HEK293 (cell line): ENCODE data around the gene SSC4D.
A peak's percentile ranks its signal among the peaks of the same experiment; 100 is the strongest.

ENCODE experiments used
- CTCF ChIA-PET: fragments of 350-600 bp; formaldehyde crosslinking; extraction: SDS; loops from one replicate; lab custom pipeline; 2021; ENCODE audit warnings: antibody characterized with exemption; lab: Yijun Ruan, JAX
- POLR2A ChIA-PET: fragments of 300-600 bp; formaldehyde crosslinking; extraction: SDS; loops from one replicate; lab custom pipeline; 2020; ENCODE audit warnings: antibody characterized with exemption, inconsistent platforms; lab: Yijun Ruan, JAX
- H3K27ac ChIP-seq: fragments of 200-500 bp; sonication (Bioruptor generic); 2 replicates; pipeline ENCODE4 v1.5.1; 2014; ENCODE audit warnings: low read depth, low read length, control low read depth, inconsistent platforms; ENCODE audit errors: extremely low read depth
- H3K36me3 ChIP-seq, 2 experiments: fragments of 200-500 bp in 1 of 2; sonication (Bioruptor generic) in 1 of 2; 1 replicate in 1 of 2; 2 replicates in 1 of 2; pipeline ENCODE4 v1.5.1; 2014 to 2017; ENCODE audit warnings: inconsistent platforms in 2 of 2, low read length in 2 of 2; ENCODE audit not compliant: control insufficient read depth in 2 of 2, insufficient read depth in 1 of 2
- H3K4me1 ChIP-seq: fragments of 200-500 bp; sonication (Bioruptor generic); 2 replicates; pipeline ENCODE4 v1.5.1; 2014; ENCODE audit warnings: mild to moderate bottlenecking, low read length, inconsistent platforms; ENCODE audit not compliant: control insufficient read depth, insufficient read depth
- H3K4me3 ChIP-seq: 2 replicates; pipeline ENCODE4 v1.5.1; 2011; ENCODE audit warnings: low read depth, mild to moderate bottlenecking, control low read depth, low read length, moderate library complexity
- H3K9me3 ChIP-seq: fragments of 200-500 bp; sonication (Bioruptor generic); 2 replicates; pipeline ENCODE4 v1.5.1; 2014; ENCODE audit warnings: low read depth, low read length, inconsistent platforms; ENCODE audit not compliant: control insufficient read depth, insufficient read depth
- BCL11B ChIP-seq: fragments of 450-650 bp; formaldehyde crosslinking; IDR thresholded peaks from 2 replicates; pipeline ENCODE4 v1.5.1; 2016; ENCODE audit warnings: low read depth, missing biosample characterization, missing genetic modification characterization
- GLI4 ChIP-seq: fragments of 450-650 bp; formaldehyde crosslinking; IDR thresholded peaks from 2 replicates; pipeline ENCODE4 v1.5.1; 2016; ENCODE audit warnings: missing biosample characterization, missing genetic modification characterization
- GLIS1 ChIP-seq: fragments of 450-650 bp; formaldehyde crosslinking; IDR thresholded peaks from 2 replicates; pipeline ENCODE4 v1.5.1; 2016; ENCODE audit warnings: missing biosample characterization, missing genetic modification characterization
- KLF9 ChIP-seq: fragments of 450-650 bp; formaldehyde crosslinking; IDR thresholded peaks from 2 replicates; pipeline ENCODE4 v1.5.1; 2016; ENCODE audit warnings: missing biosample characterization, missing genetic modification characterization, low read depth
- OSR2 ChIP-seq: fragments of 450-650 bp; formaldehyde crosslinking; IDR thresholded peaks from 2 replicates; pipeline ENCODE4 v1.5.1; 2016; ENCODE audit warnings: missing biosample characterization, missing genetic modification characterization
- SCRT1 ChIP-seq: fragments of 450-650 bp; formaldehyde crosslinking; IDR thresholded peaks from 2 replicates; pipeline ENCODE4 v1.5.1; 2016; ENCODE audit warnings: missing biosample characterization, missing genetic modification characterization, borderline replicate concordance
- YY2 ChIP-seq: fragments of 450-650 bp; formaldehyde crosslinking; IDR thresholded peaks from 2 replicates; pipeline ENCODE4 v1.5.1; 2016; ENCODE audit warnings: missing biosample characterization, missing genetic modification characterization
- ZBTB17 ChIP-seq: fragments of 450-650 bp; formaldehyde crosslinking; IDR thresholded peaks from 2 replicates; pipeline ENCODE4 v1.5.1; 2016; ENCODE audit warnings: missing biosample characterization, missing genetic modification characterization
- ZBTB48 ChIP-seq: fragments of 450-650 bp; formaldehyde crosslinking; IDR thresholded peaks from 2 replicates; pipeline ENCODE4 v1.5.1; 2016; ENCODE audit warnings: missing biosample characterization, missing genetic modification characterization
- ZEB2 ChIP-seq: fragments of 450-650 bp; formaldehyde crosslinking; IDR thresholded peaks from 2 replicates; pipeline ENCODE4 v1.5.1; 2016; ENCODE audit warnings: missing biosample characterization, missing genetic modification characterization
- ZFHX2 ChIP-seq: fragments of 450-650 bp; formaldehyde crosslinking; conservative IDR thresholded peaks from 2 replicates; pipeline ENCODE4 v1.5.1; 2016; ENCODE audit warnings: missing biosample characterization, missing genetic modification characterization
- ZFP69B ChIP-seq: fragments of 450-650 bp; formaldehyde crosslinking; IDR thresholded peaks from 2 replicates; pipeline ENCODE4 v1.5.1; 2016; ENCODE audit warnings: missing biosample characterization, missing genetic modification characterization
- ZIC2 ChIP-seq: fragments of 450-650 bp; formaldehyde crosslinking; IDR thresholded peaks from 2 replicates; pipeline ENCODE4 v1.5.1; 2016; ENCODE audit warnings: missing biosample characterization, missing genetic modification characterization
- ZNF140 ChIP-seq: fragments of 450-650 bp; formaldehyde crosslinking; IDR thresholded peaks from 2 replicates; pipeline ENCODE4 v1.5.1; 2016; ENCODE audit warnings: missing biosample characterization, missing genetic modification characterization
- ZNF2 ChIP-seq: fragments of 450-650 bp; formaldehyde crosslinking; IDR thresholded peaks from 2 replicates; pipeline ENCODE4 v1.5.1; 2016; ENCODE audit warnings: missing biosample characterization, missing genetic modification characterization
- ZNF324 ChIP-seq: fragments of 450-650 bp; formaldehyde crosslinking; IDR thresholded peaks from 2 replicates; pipeline ENCODE4 v1.5.1; 2016; ENCODE audit warnings: missing biosample characterization, missing genetic modification characterization
- ZNF423 ChIP-seq: fragments of 450-650 bp; formaldehyde crosslinking; IDR thresholded peaks from 2 replicates; pipeline ENCODE4 v1.5.1; 2016; ENCODE audit warnings: missing biosample characterization, missing genetic modification characterization
- ZNF514 ChIP-seq: fragments of 450-650 bp; formaldehyde crosslinking; IDR thresholded peaks from 2 replicates; pipeline ENCODE4 v1.5.1; 2016; ENCODE audit warnings: missing biosample characterization, missing genetic modification characterization
- ZNF530 ChIP-seq: fragments of 450-650 bp; formaldehyde crosslinking; IDR thresholded peaks from 2 replicates; pipeline ENCODE4 v1.5.1; 2016; ENCODE audit warnings: low read depth, missing biosample characterization, missing genetic modification characterization
- ZNF561 ChIP-seq: fragments of 450-650 bp; IDR thresholded peaks from 2 replicates; pipeline ENCODE4 v1.5.1; 2018; ENCODE audit warnings: missing biosample characterization, missing genetic modification characterization, borderline replicate concordance
- ZNF596 ChIP-seq: fragments of 450-650 bp; IDR thresholded peaks from 2 replicates; pipeline ENCODE4 v1.5.0; 2018; ENCODE audit warnings: missing biosample characterization, mild to moderate bottlenecking, missing genetic modification characterization, moderate library complexity
- ZNF600 ChIP-seq: fragments of 450-650 bp; formaldehyde crosslinking; IDR thresholded peaks from 2 replicates; pipeline ENCODE4 v1.5.1; 2016; ENCODE audit warnings: missing biosample characterization, missing genetic modification characterization
- ZNF629 ChIP-seq: fragments of 450-650 bp; formaldehyde crosslinking; IDR thresholded peaks from 2 replicates; pipeline ENCODE4 v1.5.1; 2017; ENCODE audit warnings: missing biosample characterization, missing genetic modification characterization
- ZSCAN30 ChIP-seq: fragments of 450-650 bp; IDR thresholded peaks from 2 replicates; pipeline ENCODE4 v1.5.1; 2018; ENCODE audit warnings: missing biosample characterization, mild to moderate bottlenecking, missing genetic modification characterization, moderate library complexity
- TF ChIP-seq, protein P1 (sequence below): fragments of 450-650 bp; formaldehyde crosslinking; conservative IDR thresholded peaks from 2 replicates; pipeline ENCODE4 v1.5.1; 2016; ENCODE audit warnings: low read depth, missing biosample characterization, missing genetic modification characterization
- TF ChIP-seq, protein P2 (sequence below): fragments of 450-650 bp; formaldehyde crosslinking; IDR thresholded peaks from 2 replicates; pipeline ENCODE4 v1.5.1; 2016; ENCODE audit warnings: missing biosample characterization, missing genetic modification characterization
- TF ChIP-seq, protein P3 (sequence below): fragments of 450-650 bp; formaldehyde crosslinking; IDR thresholded peaks from 2 replicates; pipeline ENCODE4 v1.5.1; 2017; ENCODE audit warnings: missing biosample characterization, mild to moderate bottlenecking, missing genetic modification characterization, moderate library complexity

Gene SSC4D

DNA sequence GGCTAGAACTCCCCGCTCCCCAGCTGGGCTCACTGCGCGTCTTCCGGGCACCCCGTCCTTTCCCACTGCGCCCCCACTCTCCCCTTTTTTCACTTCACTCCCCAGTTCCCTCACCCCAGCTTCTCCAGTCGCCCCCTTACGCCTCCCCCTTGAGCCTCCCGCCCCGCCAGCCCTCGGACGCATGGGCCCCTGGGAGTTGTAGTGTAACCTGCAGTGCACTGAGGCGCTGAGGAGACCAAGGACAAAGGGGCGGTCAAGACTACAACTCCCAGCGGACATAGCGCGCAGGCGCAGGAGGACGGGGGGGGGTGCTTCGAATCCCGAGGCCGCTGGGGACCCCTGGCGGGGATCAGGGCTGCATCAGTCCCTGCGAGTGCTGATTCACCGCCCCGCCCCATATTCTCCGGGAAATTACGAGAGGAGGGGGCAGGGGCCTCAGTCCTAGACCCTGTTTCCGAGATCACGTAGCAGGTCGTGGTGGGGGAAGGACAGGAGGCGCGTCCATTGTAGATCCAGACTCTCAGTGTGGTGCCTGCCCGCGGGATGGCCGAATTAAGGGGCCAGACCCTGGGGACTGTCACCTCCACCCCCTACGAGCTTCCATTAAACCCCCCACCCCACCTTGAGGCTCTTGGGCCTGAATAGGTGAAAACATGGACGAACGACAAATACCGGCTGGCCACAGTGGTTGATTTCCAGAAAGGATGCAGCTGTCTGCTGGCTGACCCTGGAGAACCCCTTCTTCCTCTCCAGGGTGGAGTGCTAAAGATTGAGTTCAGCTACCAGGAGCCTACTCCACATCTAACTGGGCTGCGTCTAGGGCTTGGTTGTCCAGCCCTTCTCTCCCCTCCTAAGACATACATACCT is 50.2 kb downstream of the SSC4D start (continued):
- TF ChIP-seq, protein P1, sequence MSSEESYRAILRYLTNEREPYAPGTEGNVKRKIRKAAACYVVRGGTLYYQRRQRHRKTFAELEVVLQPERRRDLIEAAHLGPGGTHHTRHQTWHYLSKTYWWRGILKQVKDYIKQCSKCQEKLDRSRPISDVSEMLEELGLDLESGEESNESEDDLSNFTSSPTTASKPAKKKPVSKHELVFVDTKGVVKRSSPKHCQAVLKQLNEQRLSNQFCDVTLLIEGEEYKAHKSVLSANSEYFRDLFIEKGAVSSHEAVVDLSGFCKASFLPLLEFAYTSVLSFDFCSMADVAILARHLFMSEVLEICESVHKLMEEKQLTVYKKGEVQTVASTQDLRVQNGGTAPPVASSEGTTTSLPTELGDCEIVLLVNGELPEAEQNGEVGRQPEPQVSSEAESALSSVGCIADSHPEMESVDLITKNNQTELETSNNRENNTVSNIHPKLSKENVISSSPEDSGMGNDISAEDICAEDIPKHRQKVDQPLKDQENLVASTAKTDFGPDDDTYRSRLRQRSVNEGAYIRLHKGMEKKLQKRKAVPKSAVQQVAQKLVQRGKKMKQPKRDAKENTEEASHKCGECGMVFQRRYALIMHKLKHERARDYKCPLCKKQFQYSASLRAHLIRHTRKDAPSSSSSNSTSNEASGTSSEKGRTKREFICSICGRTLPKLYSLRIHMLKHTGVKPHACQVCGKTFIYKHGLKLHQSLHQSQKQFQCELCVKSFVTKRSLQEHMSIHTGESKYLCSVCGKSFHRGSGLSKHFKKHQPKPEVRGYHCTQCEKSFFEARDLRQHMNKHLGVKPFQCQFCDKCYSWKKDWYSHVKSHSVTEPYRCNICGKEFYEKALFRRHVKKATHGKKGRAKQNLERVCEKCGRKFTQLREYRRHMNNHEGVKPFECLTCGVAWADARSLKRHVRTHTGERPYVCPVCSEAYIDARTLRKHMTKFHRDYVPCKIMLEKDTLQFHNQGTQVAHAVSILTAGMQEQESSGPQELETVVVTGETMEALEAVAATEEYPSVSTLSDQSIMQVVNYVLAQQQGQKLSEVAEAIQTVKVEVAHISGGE: 0 out of 2 replicates have a peak, but pooled peaks have one; percentile 26
- TF ChIP-seq ZNF324 (tag by site-specific recombination) (peak; percentile 31; the same call in 1 of the 2 replicates), ZNF629 (peak; percentile 27; the same call in 1 of the 2 replicates), ZNF423 (tag by site-specific recombination) (peak; percentile 29; the same call in 1 of the 2 replicates), ZNF530 (tag by site-specific recombination) (no peak), GLIS1 (tag by site-specific recombination) (peak; percentile 74), OSR2 (no peak), ZBTB17 (tag by site-specific recombination) (peak; percentile 90), ZFHX2 (peak; percentile 43; the same call in 1 of the 2 replicates), ZBTB48 (tag by site-specific recombination) (peak; percentile 93), KLF9 (tag by site-specific recombination) (peak; percentile 41; the same call in 1 of the 2 replicates), SCRT1 (tag by site-specific recombination) (no peak), ZIC2 (tag by site-specific recombination) (0 out of 2 replicates have a peak, but pooled peaks have one; percentile 41)
- TF ChIP-seq, protein P2, sequence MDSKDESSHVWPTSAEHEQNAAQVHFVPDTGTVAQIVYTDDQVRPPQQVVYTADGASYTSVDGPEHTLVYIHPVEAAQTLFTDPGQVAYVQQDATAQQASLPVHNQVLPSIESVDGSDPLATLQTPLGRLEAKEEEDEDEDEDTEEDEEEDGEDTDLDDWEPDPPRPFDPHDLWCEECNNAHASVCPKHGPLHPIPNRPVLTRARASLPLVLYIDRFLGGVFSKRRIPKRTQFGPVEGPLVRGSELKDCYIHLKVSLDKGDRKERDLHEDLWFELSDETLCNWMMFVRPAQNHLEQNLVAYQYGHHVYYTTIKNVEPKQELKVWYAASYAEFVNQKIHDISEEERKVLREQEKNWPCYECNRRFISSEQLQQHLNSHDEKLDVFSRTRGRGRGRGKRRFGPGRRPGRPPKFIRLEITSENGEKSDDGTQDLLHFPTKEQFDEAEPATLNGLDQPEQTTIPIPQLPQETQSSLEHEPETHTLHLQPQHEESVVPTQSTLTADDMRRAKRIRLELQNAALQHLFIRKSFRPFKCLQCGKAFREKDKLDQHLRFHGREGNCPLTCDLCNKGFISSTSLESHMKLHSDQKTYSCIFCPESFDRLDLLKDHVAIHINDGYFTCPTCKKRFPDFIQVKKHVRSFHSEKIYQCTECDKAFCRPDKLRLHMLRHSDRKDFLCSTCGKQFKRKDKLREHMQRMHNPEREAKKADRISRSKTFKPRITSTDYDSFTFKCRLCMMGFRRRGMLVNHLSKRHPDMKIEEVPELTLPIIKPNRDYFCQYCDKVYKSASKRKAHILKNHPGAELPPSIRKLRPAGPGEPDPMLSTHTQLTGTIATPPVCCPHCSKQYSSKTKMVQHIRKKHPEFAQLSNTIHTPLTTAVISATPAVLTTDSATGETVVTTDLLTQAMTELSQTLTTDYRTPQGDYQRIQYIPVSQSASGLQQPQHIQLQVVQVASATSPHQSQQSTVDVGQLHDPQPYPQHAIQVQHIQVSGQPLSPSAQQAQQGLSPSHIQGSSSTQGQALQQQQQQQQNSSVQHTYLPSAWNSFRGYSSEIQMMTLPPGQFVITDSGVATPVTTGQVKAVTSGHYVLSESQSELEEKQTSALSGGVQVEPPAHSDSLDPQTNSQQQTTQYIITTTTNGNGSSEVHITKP (tag by site-specific recombination): peak; percentile 84

DNA sequence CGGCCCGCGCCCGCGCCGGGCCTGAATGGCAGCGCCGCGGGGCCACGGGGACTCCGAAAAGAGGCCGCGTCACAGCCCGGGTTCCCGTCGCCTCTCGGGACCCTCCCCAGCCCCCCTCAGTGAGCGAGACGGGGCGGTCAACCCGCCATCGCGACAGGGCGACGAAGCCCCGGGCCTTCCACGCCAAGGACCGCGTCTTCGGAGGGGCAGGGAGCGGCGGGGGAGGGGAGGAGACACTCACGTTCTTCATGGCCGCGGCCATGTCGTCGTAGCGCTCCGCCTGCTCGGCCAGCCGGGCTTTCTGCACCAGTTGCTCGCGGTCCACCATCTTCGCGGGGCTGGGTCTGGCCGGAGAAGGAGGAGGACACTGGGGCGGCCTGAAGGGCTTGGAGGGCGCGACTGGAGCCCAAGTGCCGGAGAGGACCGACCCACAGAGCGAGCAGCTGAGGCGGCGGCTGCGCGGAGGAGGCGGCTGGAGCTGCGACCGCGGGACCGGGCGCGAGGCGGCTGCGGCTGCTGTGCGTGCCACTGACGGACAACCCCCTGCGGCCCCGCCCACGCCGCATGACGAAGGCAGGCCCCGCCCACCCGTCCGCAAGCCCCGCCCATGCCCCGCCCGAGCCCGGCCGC is 50.9 kb downstream of the SSC4D start, which contains the start of gene YWHAG:
Gene YWHAG (minus strand): TSS at position 511 of the 630 bp plus-strand sequence. CDS start 183 bp downstream, at position 328.
- H3K4me1 ChIP-seq: peaks cover 3% of the 10 kb centered on the region; the same call in 1 of the 2 replicates
- CTCF ChIA-PET: interaction anchor here (0.6 to 1.4 kb wide), 5 partner anchors 11 to 25 kb away, joined by 3 to 5 read pairs (median 3); no protein-coding TSS in a partner anchor
- TF ChIP-seq ZNF514 (tag by site-specific recombination) (no peak), ZNF561 (peak; percentile 41; the same call in 1 of the 2 replicates), ZNF596 (tag by site-specific recombination) (0 out of 2 replicates have a peak, but pooled peaks have one; percentile 21), ZNF2 (peak; percentile 75; the same call in 1 of the 2 replicates), ZNF140 (tag by site-specific recombination) (no peak), ZIC2 (tag by site-specific recombination) (peak; percentile 14; the same call in 1 of the 2 replicates), ZEB2 (tag by site-specific recombination) (peak; percentile 50), GLI4 (tag by site-specific recombination) (0 out of 2 replicates have a peak, but pooled peaks have one; percentile 43), ZFHX2 (peak; percentile 55; the same call in 1 of the 2 replicates), ZNF600 (peak; percentile 67; the same call in 1 of the 2 replicates), ZSCAN30 (tag by site-specific recombination) (0 out of 2 replicates have a peak, but pooled peaks have one; percentile 44), BCL11B (tag by site-specific recombination) (0 out of 2 replicates have a peak, but pooled peaks have one; percentile 40), ZFP69B (tag by site-specific recombination) (peak; percentile 53; the same call in 1 of the 2 replicates), YY2 (peak; percentile 78)
- TF ChIP-seq, protein P3, sequence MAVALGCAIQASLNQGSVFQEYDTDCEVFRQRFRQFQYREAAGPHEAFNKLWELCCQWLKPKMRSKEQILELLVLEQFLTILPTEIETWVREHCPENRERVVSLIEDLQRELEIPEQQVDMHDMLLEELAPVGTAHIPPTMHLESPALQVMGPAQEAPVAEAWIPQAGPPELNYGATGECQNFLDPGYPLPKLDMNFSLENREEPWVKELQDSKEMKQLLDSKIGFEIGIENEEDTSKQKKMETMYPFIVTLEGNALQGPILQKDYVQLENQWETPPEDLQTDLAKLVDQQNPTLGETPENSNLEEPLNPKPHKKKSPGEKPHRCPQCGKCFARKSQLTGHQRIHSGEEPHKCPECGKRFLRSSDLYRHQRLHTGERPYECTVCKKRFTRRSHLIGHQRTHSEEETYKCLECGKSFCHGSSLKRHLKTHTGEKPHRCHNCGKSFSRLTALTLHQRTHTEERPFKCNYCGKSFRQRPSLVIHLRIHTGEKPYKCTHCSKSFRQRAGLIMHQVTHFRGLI: no peak

More for the DNA sequence above, 50.9 kb downstream of the SSC4D start, which contains the start of gene YWHAG:
- peak within 1 kb of the TSS; percentile 85 for H3K27ac ChIP-seq
- peaks cover 0 to 26% of the 10 kb centered on the region in 2 experiments for H3K36me3 ChIP-seq
- peak within 1 kb of the TSS; percentile 100 for H3K4me3 ChIP-seq
- H3K9me3 ChIP-seq: no peaks in the 10 kb centered on the region
- POLR2A ChIA-PET: interaction anchor here (0.6 to 1.8 kb wide), 20 partner anchors 8 to 388 kb away, joined by 3 to 24 read pairs (median 4); partner anchors contain the start of genes MDH2, STYXL1 and ZP3
